ENCODE measurements around the gene SMOC1.
A peak's percentile ranks its signal among the peaks of the same experiment; 100 is the strongest.

The SMOC1 gene

GRCh38 chr14:70011098-70011497 lies 131.9 kb downstream of the SMOC1 start:
- no peak for DNase-seq (ENCODE audit: low read depth)

- DNase-seq (ENCODE audit: low read depth) = no peak
Measured at GRCh38 chr14:70011708-70012107, 132.5 kb downstream of the SMOC1 start.

- DNase-seq (ENCODE audit: low read depth) = peak; percentile 40
Measured at GRCh38 chr14:70013271-70013873, 134.2 kb downstream of the SMOC1 start.

GRCh38 chr14:70014406-70015095 lies 135.3 kb downstream of the SMOC1 start:
- no peak for DNase-seq (ENCODE audit: low read depth)

- no peak for DNase-seq (ENCODE audit: low read depth)
Measured at GRCh38 chr14:70018230-70018629, 139.0 kb downstream of the SMOC1 start.

- DNase-seq (ENCODE audit: low read depth) = no peak
Measured at GRCh38 chr14:70018713-70019211, 139.5 kb downstream of the SMOC1 start.

GRCh38 chr14:70019695-70020094 lies 140.5 kb downstream of the SMOC1 start:
- no peak for DNase-seq (ENCODE audit: low read depth)

- no peak for DNase-seq (ENCODE audit: low read depth)
Measured at GRCh38 chr14:70020352-70021170, 141.3 kb downstream of the SMOC1 start.

GRCh38 chr14:70021548-70022220 lies 142.5 kb downstream of the SMOC1 start:
- DNase-seq (ENCODE audit: low read depth) = no peak

- no peak for DNase-seq (ENCODE audit: low read depth)
Measured at GRCh38 chr14:70022771-70023445, 143.7 kb downstream of the SMOC1 start.

- no peak for DNase-seq (ENCODE audit: low read depth)
Measured at GRCh38 chr14:70023871-70024270, 144.7 kb downstream of the SMOC1 start.

GRCh38 chr14:70027785-70028428 lies 148.7 kb downstream of the SMOC1 start:
- peak; percentile 59 for DNase-seq (ENCODE audit: low read depth)

- DNase-seq (ENCODE audit: low read depth) = no peak
Measured at GRCh38 chr14:70029296-70030132, 150.3 kb downstream of the SMOC1 start.

GRCh38 chr14:70032016-70032415 lies 152.8 kb downstream of the SMOC1 start:
- DNase-seq (ENCODE audit: low read depth) = no peak

GRCh38 chr14:70032447-70032846 lies 153.2 kb downstream of the SMOC1 start:
- no peak for DNase-seq (ENCODE audit: low read depth)

- DNase-seq (ENCODE audit: low read depth) = no peak
Measured at GRCh38 chr14:70033116-70033515, 153.9 kb downstream of the SMOC1 start.

GRCh38 chr14:70033561-70033960 lies 154.3 kb downstream of the SMOC1 start:
- DNase-seq (ENCODE audit: low read depth) = no peak

GRCh38 chr14:70034257-70034656 lies 155.0 kb downstream of the SMOC1 start:
- no peak for DNase-seq (ENCODE audit: low read depth)

- no peak for DNase-seq (ENCODE audit: low read depth)
Measured at GRCh38 chr14:70036665-70037064, 157.4 kb downstream of the SMOC1 start.

- DNase-seq (ENCODE audit: low read depth) = no peak
Measured at GRCh38 chr14:70043001-70043400, 163.8 kb downstream of the SMOC1 start.
